Endothelial cell of umbilical vein (primary cell): ENCODE data around the gene FTO. TPM values are rescaled to one million over a fixed set of nuclear protein-coding genes. Genes with fewer than 3 reads are reported as not detected.

Experiments
- BruUV-seq: library from RNA; stranded (reverse); fragments of 400-500 nt; replicated peaks from 2 replicates; lab custom pipeline; 2021; lab: Mats Ljungman, UMichigan
- CTCF ChIA-PET: fragments of 300-600, 350-600 bp; sonication (Branson Sonifier 250); formaldehyde crosslinking; loops from one replicate; lab custom pipeline; 2021; ENCODE audit warnings: antibody characterized with exemption, inconsistent platforms; lab: Charles Lee
- POLR2A ChIA-PET: fragments of 300-600, 350-600 bp; sonication (Branson Sonifier 250); formaldehyde crosslinking; loops from one replicate; lab custom pipeline; 2021; ENCODE audit warnings: antibody characterized with exemption, inconsistent platforms; lab: Charles Lee
- DNase-seq: peaks from one replicate; pipeline ENCODE4 v3.0.0-alpha.2; 2011; ENCODE audit warnings: low read depth, low spot score
- FAIRE-seq: peaks from 2 replicates; lab custom pipeline; 2011; peaks lifted over from hg19 to GRCh38; lab: Jason Lieb, UNC
- H2AFZ ChIP-seq: 2 replicates; pipeline ENCODE4 v1.6.0; 2012; ENCODE audit warnings: low read depth, low read length, control low read depth, inconsistent platforms
- H3K27ac ChIP-seq: 2 replicates; pipeline ENCODE4 v1.5.1; 2011; ENCODE audit warnings: low read depth, mild to moderate bottlenecking, control low read depth, low read length, moderate library complexity; ENCODE audit not compliant: insufficient read depth
- H3K27me3 ChIP-seq, 2 experiments: 2 replicates each; pipeline versions ENCODE4 v1.6.0 to v1.6.1; 2011; ENCODE audit warnings: low read length in 2 of 2, mixed read lengths in 1 of 2; ENCODE audit not compliant: control insufficient read depth in 2 of 2, insufficient read depth in 2 of 2
- H3K36me3 ChIP-seq, 2 experiments: 2 replicates in 1 of 2; 3 replicates in 1 of 2; pipeline ENCODE4 v1.5.1; 2011; ENCODE audit warnings: low read length in 2 of 2, mild to moderate bottlenecking in 1 of 2, moderate library complexity in 1 of 2; ENCODE audit not compliant: control insufficient read depth in 2 of 2, insufficient read depth in 2 of 2; ENCODE audit errors: extremely low read depth in 1 of 2
- H3K4me1 ChIP-seq: 3 replicates; pipeline ENCODE4 v1.5.1; 2011; ENCODE audit warnings: mild to moderate bottlenecking, low read length; ENCODE audit not compliant: control insufficient read depth, insufficient read depth; ENCODE audit errors: extremely low read depth
- H3K4me2 ChIP-seq: 2 replicates; pipeline ENCODE4 v1.6.1; 2011; ENCODE audit warnings: low read length, control low read depth, mixed read lengths; ENCODE audit not compliant: insufficient read depth
- H3K4me3 ChIP-seq, 3 experiments: fragments of 200-600 bp in 1 of 3; sonication (generic), shearing (Covaris generic) in 1 of 3; replicated peaks in 1 of 3; 2 replicates each; pipeline ENCODE4 v1.5.1; 2011 to 2016; ENCODE audit warnings: control low read depth in 3 of 3, low read length in 3 of 3, mild to moderate bottlenecking in 2 of 3, inconsistent platforms in 1 of 3, low read depth in 1 of 3, moderate library complexity in 1 of 3; ENCODE audit not compliant: insufficient read depth in 1 of 3
- H3K79me2 ChIP-seq: 2 replicates; pipeline ENCODE4 v1.6.0; 2012; ENCODE audit warnings: low read length, inconsistent platforms; ENCODE audit not compliant: control insufficient read depth, insufficient read depth
- H3K9ac ChIP-seq: replicated peaks from 2 replicates; pipeline ENCODE3; 2011; ENCODE audit warnings: low read length, control low read depth; ENCODE audit not compliant: insufficient read depth; ENCODE audit errors: extremely low read depth
- H3K9me1 ChIP-seq: replicated peaks from 3 replicates; pipeline ENCODE4 v1.6.0; 2011; ENCODE audit warnings: mild to moderate bottlenecking, low read length; ENCODE audit not compliant: control insufficient read depth, insufficient read depth; ENCODE audit errors: extremely low read depth
- H3K9me3 ChIP-seq: replicated peaks from 2 replicates; pipeline ENCODE4 v1.5.1; 2012; ENCODE audit warnings: low read length, inconsistent platforms; ENCODE audit not compliant: control insufficient read depth, insufficient read depth
- H4K20me1 ChIP-seq: replicated peaks from 2 replicates; pipeline ENCODE3; 2011; ENCODE audit warnings: mild to moderate bottlenecking, low read length; ENCODE audit not compliant: control insufficient read depth, insufficient read depth; ENCODE audit errors: extremely low read depth
- FOS ChIP-seq: IDR thresholded peaks from 2 replicates; pipeline ENCODE4 v1.6.1; 2011; ENCODE audit warnings: mild to moderate bottlenecking, low read length, moderate library complexity, borderline replicate concordance; ENCODE audit not compliant: insufficient read depth
- GATA2 ChIP-seq: IDR thresholded peaks from 2 replicates; pipeline ENCODE4 v1.7.0; 2011; ENCODE audit warnings: low read depth, mild to moderate bottlenecking, moderate library complexity, mixed read lengths, low read length; ENCODE audit not compliant: insufficient read length, insufficient read depth
- JUN ChIP-seq: IDR thresholded peaks from 2 replicates; pipeline ENCODE4 v1.6.1; 2011; ENCODE audit warnings: borderline replicate concordance, low read depth; ENCODE audit not compliant: insufficient read length, insufficient read depth
- MYC ChIP-seq: IDR thresholded peaks from one replicate; pipeline ENCODE4 v1.6.1; 2011; ENCODE audit warnings: mild to moderate bottlenecking, low read depth, low read length
- POLR2A ChIP-seq: IDR thresholded peaks from 2 replicates; pipeline ENCODE4 v1.6.1; 2012; ENCODE audit warnings: low read depth, mild to moderate bottlenecking, control low read depth, low read length
- POLR2AphosphoS5 ChIP-seq: IDR thresholded peaks from 2 replicates; pipeline ENCODE4 v1.6.1; 2012; ENCODE audit warnings: low read depth, mild to moderate bottlenecking, control low read depth, low read length, moderate library complexity; ENCODE audit not compliant: insufficient read depth
- dilution Hi-C: fragments of 300-500 bp; cut with MboI; formaldehyde crosslinking; loops from one replicate; pipeline ENCODE4 v1.15.0; 2019; ENCODE audit warnings: low sequenced_read_pairs; ENCODE audit not compliant: extremely low pct_ligation_motif_present
- intact Hi-C: fragments of 100-400 bp; cut with micrococcal nuclease; formaldehyde crosslinking; loops from one replicate; pipeline ENCODE4 v1.10.0; 2022
- polyA plus RNA-seq, 4 experiments: library from polyadenylated mRNA; depleted of rRNA in 3 of 4; stranded (reverse) in 3 of 4; unstranded in 1 of 4; fragments of >200 nt; gene quantifications; 2 replicates each; pipeline versions ENCODE4 v1.2.1 to v1.2.3, GENCODE V29; 2011 to 2012; ENCODE audit warnings: missing spikeins in 1 of 4
- total RNA-seq: library from RNA; stranded (reverse); gene quantifications from 2 replicates; pipeline ENCODE4 v1.2.3, GENCODE V29; 2021
- TF ChIP-seq, protein P1 (sequence below): IDR thresholded peaks from 2 replicates; pipeline ENCODE4 v1.6.1; 2011; ENCODE audit not compliant: insufficient read depth, insufficient read length
- TF ChIP-seq, protein P2 (sequence below), 2 donors: IDR thresholded peaks; 1 replicate in 1 of 2; 2 replicates in 1 of 2; pipeline ENCODE4 v1.5.1; 2011; ENCODE audit warnings: low read length in 2 of 2, mild to moderate bottlenecking in 2 of 2, moderate library complexity in 2 of 2, control low read depth in 1 of 2, inconsistent platforms in 1 of 2, low read depth in 1 of 2; ENCODE audit not compliant: insufficient read depth in 1 of 2; ENCODE audit errors: extremely low read depth in 1 of 2

FTO gene
- total and polyA plus RNA-seq, 2 donors (not counting 3 experiments of a cell fraction or from before 2014, with no cell fraction given), result 48.6 to 87.1 TPM

DNA sequence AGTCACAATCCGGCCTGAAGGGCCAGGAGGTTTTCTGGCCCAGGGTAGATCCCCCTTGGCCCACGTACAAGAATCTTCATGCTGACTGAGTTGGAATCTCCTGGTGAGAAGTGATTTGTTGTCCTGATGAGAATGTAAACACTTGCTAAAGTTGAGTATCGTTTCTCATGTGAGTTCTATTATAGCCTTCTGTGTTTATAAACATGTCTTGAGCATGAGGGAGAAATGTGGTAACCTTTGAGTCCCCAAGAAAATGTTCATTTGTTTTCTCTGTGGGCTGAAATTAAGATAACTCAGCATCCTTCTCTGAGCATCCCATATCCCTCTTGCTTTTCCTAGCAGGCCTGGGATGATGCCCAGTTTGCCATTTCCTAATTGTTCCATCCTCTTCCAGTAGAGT is 204.8 kb downstream of the FTO start:
- dilution Hi-C loops, result no loop called here
- Histone ChIP-seq H3K27me3 (no peaks in the 10 kb centered on the region), H3K4me3 (no peak overlapping the region), H3K79me2 (no peaks in the 10 kb centered on the region), H4K20me1 (no peaks in the 10 kb centered on the region), H3K4me2 (no peak overlapping the region), H3K9me1 (no peaks in the 10 kb centered on the region), H3K9ac (no peak overlapping the region), H3K4me1 (no peaks in the 10 kb centered on the region), H3K36me3 (no peaks in the 10 kb centered on the region), H3K9me3 (no peaks in the 10 kb centered on the region), H2AFZ (no peak overlapping the region), H3K27ac (no peak overlapping the region)
- ChIA-PET CTCF (no interaction called here), POLR2A (no interaction called here)
- FAIRE-seq (no peak), DNase-seq (no peak)
- intact Hi-C loops, result no loop called here
- TF ChIP-seq, protein P1, sequence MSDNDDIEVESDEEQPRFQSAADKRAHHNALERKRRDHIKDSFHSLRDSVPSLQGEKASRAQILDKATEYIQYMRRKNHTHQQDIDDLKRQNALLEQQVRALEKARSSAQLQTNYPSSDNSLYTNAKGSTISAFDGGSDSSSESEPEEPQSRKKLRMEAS, result no peak
- TF ChIP-seq, protein P2, sequence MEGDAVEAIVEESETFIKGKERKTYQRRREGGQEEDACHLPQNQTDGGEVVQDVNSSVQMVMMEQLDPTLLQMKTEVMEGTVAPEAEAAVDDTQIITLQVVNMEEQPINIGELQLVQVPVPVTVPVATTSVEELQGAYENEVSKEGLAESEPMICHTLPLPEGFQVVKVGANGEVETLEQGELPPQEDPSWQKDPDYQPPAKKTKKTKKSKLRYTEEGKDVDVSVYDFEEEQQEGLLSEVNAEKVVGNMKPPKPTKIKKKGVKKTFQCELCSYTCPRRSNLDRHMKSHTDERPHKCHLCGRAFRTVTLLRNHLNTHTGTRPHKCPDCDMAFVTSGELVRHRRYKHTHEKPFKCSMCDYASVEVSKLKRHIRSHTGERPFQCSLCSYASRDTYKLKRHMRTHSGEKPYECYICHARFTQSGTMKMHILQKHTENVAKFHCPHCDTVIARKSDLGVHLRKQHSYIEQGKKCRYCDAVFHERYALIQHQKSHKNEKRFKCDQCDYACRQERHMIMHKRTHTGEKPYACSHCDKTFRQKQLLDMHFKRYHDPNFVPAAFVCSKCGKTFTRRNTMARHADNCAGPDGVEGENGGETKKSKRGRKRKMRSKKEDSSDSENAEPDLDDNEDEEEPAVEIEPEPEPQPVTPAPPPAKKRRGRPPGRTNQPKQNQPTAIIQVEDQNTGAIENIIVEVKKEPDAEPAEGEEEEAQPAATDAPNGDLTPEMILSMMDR (IDR thresholded peaks at IDR 0.05; ENCODE audit: extremely low read depth in 1 of 2, insufficient read depth in 1 of 2, low read depth in 1 of 2, low read length in 2 of 2), result no peak
- no peak for TF ChIP-seq GATA2
- TF ChIP-seq MYC, result no peak
- no peak for TF ChIP-seq POLR2AphosphoS5
- TF ChIP-seq POLR2A, result no peak
- no peak for TF ChIP-seq FOS
- TF ChIP-seq JUN, result no peak
- no TSS peak for BruUV-seq
